AG04449 (cell line): ENCODE measurements around the gene EMP1.

Source experiments
- CTCF ChIA-PET: fragments of 350-600 bp; formaldehyde crosslinking; extraction: SDS; loops from one replicate; lab custom pipeline; 2021; ENCODE audit warnings: antibody characterized with exemption; lab: Yijun Ruan, JAX
- POLR2A ChIA-PET: fragments of 400-600, 350-600 bp; formaldehyde crosslinking; extraction: SDS; loops from one replicate; lab custom pipeline; 2020; ENCODE audit warnings: antibody characterized with exemption, inconsistent platforms; lab: Yijun Ruan, JAX
- DNase-seq: peaks from one replicate; pipeline ENCODE4 v3.0.0-alpha.2; 2010; ENCODE audit warnings: low read depth, low spot score
- H3K4me3 ChIP-seq: 2 replicates; pipeline ENCODE4 v1.5.1; 2011; ENCODE audit warnings: low read depth, mild to moderate bottlenecking, control low read depth, low read length
- CTCF ChIP-seq: IDR thresholded peaks from one replicate; pipeline ENCODE4 v1.5.1; 2011; ENCODE audit warnings: mild to moderate bottlenecking, moderate library complexity, low read length, control low read depth, inconsistent platforms; ENCODE audit not compliant: insufficient read depth; ENCODE audit errors: missing control alignments

The EMP1 gene

GRCh38 chr12:13192719-13193118 lies 3.8 kb upstream of the EMP1 start:
- ChIA-PET POLR2A (no interaction called here), CTCF (interaction anchor here (1.1 to 1.5 kb wide), 2 partner anchors 11 to 276 kb away, joined by 3 read pairs; no protein-coding TSS in a partner anchor)
- DNase-seq: no peak
- no peak for TF ChIP-seq CTCF
- no peak overlapping the region for H3K4me3 ChIP-seq

- no peak overlapping the region for H3K4me3 ChIP-seq
These were observed 2.9 kb upstream of the EMP1 start for GRCh38 chr12:13193505-13194231.

GRCh38 chr12:13194401-13195110 lies 2.0 kb upstream of the EMP1 start:
- ChIA-PET CTCF (interaction anchor here (1.0 to 1.5 kb wide), 5 partner anchors 12 to 278 kb away, joined by 3 to 8 read pairs (median 3); no protein-coding TSS in a partner anchor), POLR2A (interaction anchor here (2.0 kb wide), 2 partner anchors 12 to 96 kb away, joined by 5 to 12 read pairs; no protein-coding TSS in a partner anchor)
- no peak for DNase-seq
- no peak for TF ChIP-seq CTCF
- H3K4me3 ChIP-seq: no peak overlapping the region

More at GRCh38 chr12:13193505-13194231, 2.9 kb upstream of the EMP1 start:
- ChIA-PET POLR2A (no interaction called here), CTCF (interaction anchor here (1.0 to 1.5 kb wide), 6 partner anchors 11 to 277 kb away, joined by 3 to 8 read pairs (median 3); no protein-coding TSS in a partner anchor)
- no peak for DNase-seq
- no peak for TF ChIP-seq CTCF

- ChIA-PET CTCF (interaction anchor here (0.9 to 1.8 kb wide), 4 partner anchors 11 to 61 kb away, joined by 3 to 15 read pairs (median 3); no protein-coding TSS in a partner anchor), POLR2A (interaction anchor here (0.9 to 2.0 kb wide), 7 partner anchors 9 to 97 kb away, joined by 5 to 20 read pairs (median 11); no protein-coding TSS in a partner anchor)
- TF ChIP-seq CTCF: no peak
These were observed 1.3 kb upstream of the EMP1 start for GRCh38 chr12:13195250-13195649.

GRCh38 chr12:13195785-13196129 lies 769 bp upstream of the EMP1 start:
- no peak overlapping the region; the same call in 1 of the 2 replicates for H3K4me3 ChIP-seq
- ChIA-PET CTCF (interaction anchor here (0.9 to 1.8 kb wide), 5 partner anchors 12 to 60 kb away, joined by 3 to 15 read pairs (median 3); no protein-coding TSS in a partner anchor), POLR2A (interaction anchor here (0.9 to 2.0 kb wide), 10 partner anchors 9 to 97 kb away, joined by 3 to 20 read pairs (median 6); no protein-coding TSS in a partner anchor)
- TF ChIP-seq CTCF: no peak
- no peak for DNase-seq

More at GRCh38 chr12:13195250-13195649, 1.3 kb upstream of the EMP1 start:
- H3K4me3 ChIP-seq: no peak overlapping the region
- DNase-seq: no peak

- no peak for TF ChIP-seq CTCF
- ChIA-PET CTCF (interaction anchor here (1.8 kb wide), 1 partner anchor 15 kb away, joined by 15 read pairs; no protein-coding TSS in a partner anchor), POLR2A (interaction anchor here (1.0 to 2.0 kb wide), 9 partner anchors 9 to 158 kb away, joined by 3 to 20 read pairs (median 7); no protein-coding TSS in a partner anchor)
- no peak for DNase-seq
- peak overlapping the region; percentile 89 for H3K4me3 ChIP-seq
These were observed 506 bp downstream of the EMP1 start for GRCh38 chr12:13197032-13197431.
